HG02973 (cell line): ENCODE data around the gene MBTD1.
"Not testable (repeated sequence)": the region's sequence is repeated elsewhere in the genome, so short reads cannot be mapped to it uniquely, and the experiment has no call there.

Experiments
- ATAC-seq: cut with Tn5 transposase; IDR thresholded peaks from one replicate; pipeline ENCODE4 v1.9.1; 2021; ENCODE audit warnings: moderate library complexity; ENCODE audit not compliant: unreplicated experiment

MBTD1 gene

GRCh38 chr17:51259564-51260236 is at the start of gene MBTD1:
Gene MBTD1 (minus strand): TSS chr17:51260049. CDS start chr17:51225161, 34,888 bp downstream.
- peak; percentile 72 for ATAC-seq

- ATAC-seq = no peak
Measured at GRCh38 chr17:51305182-51305581, 45.3 kb upstream of the MBTD1 start.

GRCh38 chr17:51299859-51300258 is 40.0 kb upstream of the MBTD1 start:
- ATAC-seq = no peak

GRCh38 chr17:51298508-51299371 is 38.9 kb upstream of the MBTD1 start:
- no peak for ATAC-seq

- not testable (repeated sequence) for ATAC-seq
Measured at GRCh38 chr17:51294338-51294737, 34.5 kb upstream of the MBTD1 start.

- ATAC-seq = no peak
Measured at GRCh38 chr17:51289696-51290111, 29.9 kb upstream of the MBTD1 start.

- ATAC-seq = no peak
Measured at GRCh38 chr17:51287412-51287811, 27.6 kb upstream of the MBTD1 start.

GRCh38 chr17:51279183-51279582 is 19.3 kb upstream of the MBTD1 start:
- ATAC-seq = no peak

GRCh38 chr17:51275381-51275780 is 15.5 kb upstream of the MBTD1 start:
- ATAC-seq = no peak

GRCh38 chr17:51272812-51273211 is 13.0 kb upstream of the MBTD1 start:
- ATAC-seq = no peak

- no peak for ATAC-seq
Measured at GRCh38 chr17:51270636-51271035, 10.8 kb upstream of the MBTD1 start.

- ATAC-seq = no peak
Measured at GRCh38 chr17:51269991-51270390, 10.1 kb upstream of the MBTD1 start.

- not testable (repeated sequence) for ATAC-seq
Measured at GRCh38 chr17:51264466-51264865, 4.6 kb upstream of the MBTD1 start.

GRCh38 chr17:51263006-51263405 is 3.2 kb upstream of the MBTD1 start:
- ATAC-seq = no peak

- no peak for ATAC-seq
Measured at GRCh38 chr17:51261024-51261963, 1.4 kb upstream of the MBTD1 start.

GRCh38 chr17:51260237-51261023 is 581 bp upstream of the MBTD1 start, which contains the start of gene UTP18:
Gene UTP18 (plus strand): TSS chr17:51260546. CDS start chr17:51260585, 39 bp downstream.
- ATAC-seq = peak; percentile 57

- ATAC-seq = no peak
Measured at GRCh38 chr17:51258756-51259563, 889 bp downstream of the MBTD1 start.

- no peak for ATAC-seq
Measured at GRCh38 chr17:51257150-51258081, 2.4 kb downstream of the MBTD1 start.
